Amygdala (tissue), 56 donors: ENCODE measurements around the gene MAST2.
"Not testable (repeated sequence)": the region's sequence is repeated elsewhere in the genome, so short reads cannot be mapped to it uniquely, and the experiment has no call there.

ENCODE experiments used
- DNase-seq, 56 donors: peaks; one replicate each; lab custom pipeline; 2025; lab: John Stamatoyannopoulos, UW

Gene MAST2

GRCh38 chr1:45806129-45806528 lies 2.7 kb downstream of the MAST2 start:
- no peak for DNase-seq

GRCh38 chr1:45809761-45810160 lies 6.3 kb downstream of the MAST2 start:
- DNase-seq, result no peak

GRCh38 chr1:45814776-45815175 lies 11.4 kb downstream of the MAST2 start:
- DNase-seq, result no peak

- no peak for DNase-seq
Observed at GRCh38 chr1:45815667-45816458, 12.5 kb downstream of the MAST2 start.

GRCh38 chr1:45820173-45820572 lies 16.8 kb downstream of the MAST2 start:
- DNase-seq, result no peak

- no peak for DNase-seq
Observed at GRCh38 chr1:45820788-45821187, 17.4 kb downstream of the MAST2 start.

GRCh38 chr1:45822644-45823043 lies 19.2 kb downstream of the MAST2 start:
- no peak for DNase-seq

GRCh38 chr1:45824607-45825006 lies 21.2 kb downstream of the MAST2 start:
- no peak for DNase-seq

- no peak for DNase-seq
Observed at GRCh38 chr1:45827256-45827655, 23.8 kb downstream of the MAST2 start.

- DNase-seq, result no peak
Observed at GRCh38 chr1:45828841-45829240, 25.4 kb downstream of the MAST2 start.

GRCh38 chr1:45833361-45833760 lies 29.9 kb downstream of the MAST2 start:
- DNase-seq, result no peak

GRCh38 chr1:45834689-45835088 lies 31.3 kb downstream of the MAST2 start:
- no peak for DNase-seq

- DNase-seq, result no peak
Observed at GRCh38 chr1:45836451-45836850, 33.0 kb downstream of the MAST2 start.

- not testable (repeated sequence) for DNase-seq
Observed at GRCh38 chr1:45836861-45837260, 33.4 kb downstream of the MAST2 start.

- DNase-seq, result not testable (repeated sequence)
Observed at GRCh38 chr1:45838322-45838721, 34.9 kb downstream of the MAST2 start.

GRCh38 chr1:45840704-45841103 lies 37.3 kb downstream of the MAST2 start:
- DNase-seq, result no peak

- no peak for DNase-seq
Observed at GRCh38 chr1:45842786-45843185, 39.4 kb downstream of the MAST2 start.

GRCh38 chr1:45843474-45843905 lies 40.1 kb downstream of the MAST2 start:
- DNase-seq, result no peak

GRCh38 chr1:45844000-45844399 lies 40.6 kb downstream of the MAST2 start:
- DNase-seq, result not testable (repeated sequence)

GRCh38 chr1:45846931-45847330 lies 43.5 kb downstream of the MAST2 start:
- DNase-seq, result no peak

- DNase-seq, result no peak
Observed at GRCh38 chr1:45848097-45848496, 44.7 kb downstream of the MAST2 start.

- no peak for DNase-seq
Observed at GRCh38 chr1:45848714-45849113, 45.3 kb downstream of the MAST2 start.

GRCh38 chr1:45850017-45850416 lies 46.6 kb downstream of the MAST2 start:
- DNase-seq, result no peak
